Prostate gland (tissue), 2 donors: Measurements from ENCODE around the gene PHF20.

ENCODE experiments used
- CTCF ChIP-seq, 4 experiments: fragments of 200-600 bp in 2 of 4; fragments of 450-650 bp in 2 of 4; sonication (generic) in 2 of 4; IDR thresholded peaks; 1 replicate in 3 of 4; 2 replicates in 1 of 4; pipeline ENCODE4 v1.5.1; 2016 to 2019; ENCODE audit warnings: antibody characterized with exemption in 4 of 4, mild to moderate bottlenecking in 2 of 4, moderate library complexity in 2 of 4
- POLR2A ChIP-seq: fragments of 450-650 bp; IDR thresholded peaks from one replicate; pipeline ENCODE4 v1.6.1; 2016; ENCODE audit warnings: antibody characterized with exemption, mild to moderate bottlenecking
- POLR2AphosphoS5 ChIP-seq: sonication (generic); formaldehyde crosslinking; IDR thresholded peaks from one replicate; pipeline ENCODE4 v1.6.1; 2017; ENCODE audit warnings: antibody characterized with exemption

GRCh38 chr20:35903843-35904242 is 132.0 kb downstream of the PHF20 start:
- no peak for TF ChIP-seq CTCF (IDR thresholded peaks at IDR 0.05)
- no peak for TF ChIP-seq POLR2A
- TF ChIP-seq POLR2AphosphoS5, result no peak
